SK-N-SH (cell line): Measurements from ENCODE around the gene LARGE1.

Experiments
- CTCF ChIP-seq: fragments of 200-600 bp; sonication (generic); IDR thresholded peaks from 2 replicates; pipeline ENCODE4 v1.6.1; 2017; ENCODE audit warnings: antibody characterized with exemption, mild to moderate bottlenecking, moderate library complexity
- FOSL2 ChIP-seq: IDR thresholded peaks from 2 replicates; pipeline ENCODE4 v1.4.0; 2012; ENCODE audit warnings: low read depth, mild to moderate bottlenecking, moderate library complexity, borderline replicate concordance
- GATA2 ChIP-seq: sonication (generic); formaldehyde crosslinking; IDR thresholded peaks from 2 replicates; pipeline ENCODE4 v1.5.0; 2020; ENCODE audit warnings: mild to moderate bottlenecking, missing genetic modification reagents
- NRF1 ChIP-seq: IDR thresholded peaks from 2 replicates; pipeline ENCODE4 v1.6.1; 2012; ENCODE audit warnings: low read depth, mild to moderate bottlenecking, low read length

GRCh38 chr22:33569559-33569958, 350.7 kb downstream of the LARGE1 start:
- TF ChIP-seq CTCF (no peak), GATA2 (CRISPR knock-in tag) (no peak), NRF1 (no peak), FOSL2 (no peak)
